Ovary (tissue), 9 donors: ENCODE measurements around the gene TACC2. TPM values are rescaled to one million over a fixed set of nuclear protein-coding genes. Genes with fewer than 3 reads are reported as not detected.
A peak's percentile ranks its signal among the peaks of the same experiment; 100 is the strongest.

Experiments used
- DNase-seq, 5 donors: peaks; one replicate each; pipeline ENCODE4 v3.0.0-alpha.2; 2019 to 2020
- H3K27ac ChIP-seq, 2 donors: fragments of 200-600 bp; one replicate each; pipeline versions ENCODE4 v1.5.1 to v1.8.0; 2019 to 2022
- H3K27me3 ChIP-seq: fragments of 200-600 bp; one replicate; pipeline ENCODE4 v1.8.0; 2022
- H3K36me3 ChIP-seq: fragments of 200-600 bp; sonication (generic); one replicate; pipeline ENCODE4 v1.5.1; 2019
- H3K4me1 ChIP-seq: one replicate; pipeline ENCODE4 v1.8.1; 2013; ENCODE audit warnings: mild to moderate bottlenecking, moderate library complexity; ENCODE audit not compliant: insufficient read depth
- H3K4me3 ChIP-seq: fragments of 200-600 bp; sonication (generic); one replicate; pipeline ENCODE4 v1.5.1; 2017
- H3K9me3 ChIP-seq, 2 donors: fragments of 200-600 bp in 1 of 2; sonication (generic) in 1 of 2; one replicate each; pipeline versions ENCODE4 v1.5.1 to v1.8.1; 2013 to 2019; ENCODE audit warnings: mild to moderate bottlenecking in 1 of 2, moderate library complexity in 1 of 2
- CTCF ChIP-seq, 3 donors: fragments of 450-650 bp in 2 of 3; fragments of 200-600 bp in 1 of 3; IDR thresholded peaks; one replicate each; pipeline versions ENCODE4 v1.5.1 to v1.8.0; 2016 to 2022; ENCODE audit warnings: antibody characterized with exemption in 3 of 3, mild to moderate bottlenecking in 1 of 3
- EP300 ChIP-seq: sonication (generic); formaldehyde crosslinking; IDR thresholded peaks from one replicate; pipeline ENCODE4 v1.6.1; 2017; ENCODE audit warnings: antibody characterized with exemption
- POLR2A ChIP-seq: fragments of 450-650 bp; IDR thresholded peaks from one replicate; pipeline ENCODE4 v1.6.1; 2017; ENCODE audit warnings: antibody characterized with exemption, mild to moderate bottlenecking, moderate library complexity
- WGBS, 3 donors: extraction: QIAGEN DNeasy Blood & Tissue Kit in 1 of 3; methylation state at CpG; one replicate each; pipeline versions ENCODE4 v1.1.5 to v1.1.7; 2013 to 2017; 5-methylcytosine and 5-hydroxymethylcytosine counted together
- intact Hi-C, 4 donors: fragments of 100-400 bp; cut with DNase I; formaldehyde crosslinking; loops; one replicate each; pipeline versions ENCODE4 v1.11.0 to v1.15.1; 2022 to 2023
- polyA plus RNA-seq, 2 donors: library from polyadenylated mRNA; stranded (reverse); fragments of 200-250 nt in 1 of 2; fragments of 350-450 nt in 1 of 2; fragmentation: Illumina TruSeq in 1 of 2; extraction: RNeasy Lipid Tissue Mini Kit (QIAGEN cat#74804) in 1 of 2; gene quantifications; one replicate each; pipeline ENCODE4 v1.2.3, GENCODE V29; 2013 to 2014
- total RNA-seq, 7 donors: library from RNA; depleted of rRNA in 2 of 7; stranded (reverse); fragments of >200 nt in 2 of 7; fragmentation: NEBNext Ultra II Directional in 3 of 7; extraction: Animal tissue kit (Norgen Biotek cat#: 25700) in 3 of 7; gene quantifications; one replicate each; pipeline versions ENCODE4 v1.1.0 to v1.2.4, GENCODE V29; 2016 to 2023
- donor health status: DM: no; HTN: no; CAD: no; lungs with moderate emphysema.
- donor health status: DM: no; HTN: no; CAD: no.
- donor health status: Bipolar disorder and iron deficiency.
- donor health status: DM: yes; HTN: yes; CAD: no.
- donor health status: DM: no; HTN: no; CAD: no.
- donor health status: DM: yes; HTN: yes; CAD: no.

TACC2 gene
- total and polyA plus RNA-seq, 9 donors, result 6.1 to 66.4 (median 14.2) TPM

DNA sequence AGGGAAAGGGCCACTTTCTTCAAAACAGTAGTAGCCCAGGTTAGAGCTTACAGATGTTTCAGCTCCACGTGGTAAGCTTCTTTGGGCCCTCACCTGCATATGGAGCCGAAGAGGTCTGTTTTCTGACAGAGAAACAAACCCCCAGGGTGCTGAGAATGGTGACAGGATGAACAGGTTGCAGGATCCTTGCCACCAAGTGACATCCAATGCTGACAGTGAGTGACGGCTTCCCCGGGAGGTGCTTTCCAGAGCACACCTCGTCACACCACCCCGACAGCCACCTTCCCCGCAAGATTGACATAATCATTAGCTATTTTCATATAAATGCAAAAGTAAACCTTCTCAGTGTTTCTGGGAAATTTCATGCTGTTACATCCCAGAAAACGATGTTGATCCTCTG is 172.8 kb downstream of the TACC2 start:
- intact Hi-C loops, result no loop called here
- H3K4me3 ChIP-seq, result no peak overlapping the region
- TF ChIP-seq CTCF (IDR thresholded peaks at IDR 0.05) (no peak), EP300 (no peak), POLR2A (no peak)
- H3K9me3 ChIP-seq, result no peaks in the 10 kb centered on the region
- H3K36me3 ChIP-seq, result no peaks in the 10 kb centered on the region
- peaks cover 4% of the 10 kb centered on the region for H3K4me1 ChIP-seq
- no peak overlapping the region for H3K27ac ChIP-seq
- H3K27me3 ChIP-seq, result no peaks in the 10 kb centered on the region
- WGBS, 3 donors, result 88 to 91% (median 90%) methylated on average over 8 of the region's 8 CpGs
- DNase-seq, result no peak

DNA sequence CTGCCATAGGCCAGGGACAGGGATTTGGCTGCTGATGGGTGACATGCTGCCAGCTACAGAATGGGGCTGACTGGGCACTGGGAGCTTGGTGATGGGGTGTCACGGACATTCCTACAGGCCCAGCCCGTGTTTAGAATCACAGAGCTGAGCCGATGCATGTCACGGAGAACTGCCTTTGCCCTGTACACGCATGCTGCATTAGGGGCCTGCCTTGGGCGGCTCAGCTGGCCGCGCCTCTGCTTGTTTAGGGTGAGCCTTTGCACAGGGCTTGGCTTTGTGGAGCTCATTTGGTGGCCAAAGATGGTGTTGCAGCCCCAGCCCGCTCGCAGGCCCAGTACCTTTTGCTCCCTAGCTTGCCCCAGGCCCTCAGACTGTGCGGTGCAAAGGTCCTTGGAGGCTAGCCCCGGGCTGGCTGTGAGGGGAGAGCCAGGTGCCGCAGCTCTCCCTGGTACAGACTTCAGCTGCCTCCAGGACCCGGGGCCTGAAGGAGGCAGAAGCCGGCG is 173.8 kb downstream of the TACC2 start:
- Histone ChIP-seq H3K4me3 (peak overlapping the region; percentile 38), H3K36me3 (no peaks in the 10 kb centered on the region), H3K9me3 (no peaks in the 10 kb centered on the region), H3K4me1 (peaks cover 4% of the 10 kb centered on the region), H3K27ac (no peak overlapping the region), H3K27me3 (no peaks in the 10 kb centered on the region)
- intact Hi-C loops, result no loop called here
- WGBS, 3 donors, result 56 to 58% (median 57%) methylated on average over 13 to 16 of the region's 16 CpGs
- TF ChIP-seq EP300 (no peak), CTCF (IDR thresholded peaks at IDR 0.05) (no peak), POLR2A (no peak)
- no peak for DNase-seq

GRCh38 chr10:122163174-122164022 is 174.4 kb downstream of the TACC2 start:
- H3K27me3 ChIP-seq, result no peaks in the 10 kb centered on the region
- DNase-seq, result peak in 1 of 5 donors; percentile 34
- intact Hi-C loops, result no loop called here
- 2 to 3% (median 3%) methylated on average over 61 to 89 of the region's 89 CpGs for WGBS, 3 donors
- peak overlapping the region; percentile 38 for H3K4me3 ChIP-seq
- H3K27ac ChIP-seq, result no peak overlapping the region
- no peaks in the 10 kb centered on the region for H3K9me3 ChIP-seq
- peaks cover 4% of the 10 kb centered on the region for H3K4me1 ChIP-seq
- TF ChIP-seq EP300 (no peak), CTCF (IDR thresholded peaks at IDR 0.05) (no peak), POLR2A (no peak)
- H3K36me3 ChIP-seq, result no peaks in the 10 kb centered on the region

DNA sequence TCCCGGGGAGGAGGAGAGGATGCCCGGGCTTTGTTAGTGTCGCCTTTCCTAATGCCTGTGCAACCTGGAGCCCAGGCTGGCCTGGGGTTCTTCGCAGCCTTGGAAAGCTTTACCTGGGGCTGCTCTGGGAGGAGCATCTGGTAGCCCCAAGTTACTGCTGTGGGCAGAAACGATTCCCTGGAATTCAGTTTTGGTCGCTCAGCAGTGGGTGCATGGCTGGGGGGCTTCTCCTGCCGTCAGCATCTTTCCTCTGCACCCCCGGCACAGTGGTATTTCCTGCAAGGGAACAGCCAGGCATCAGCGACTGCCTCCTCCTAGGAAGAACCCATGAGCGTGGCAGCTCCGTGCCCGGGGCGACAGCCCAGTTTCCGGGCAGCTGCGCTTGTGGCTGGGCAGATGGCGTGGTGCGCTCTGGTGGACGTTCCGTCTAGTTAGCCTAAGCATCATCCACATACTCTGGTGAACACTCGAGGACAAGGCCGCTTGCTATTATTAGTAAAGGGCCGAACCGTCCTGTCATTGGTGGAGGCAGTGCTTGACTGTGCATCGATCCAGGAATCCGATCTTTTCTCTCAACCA is 175.1 kb downstream of the TACC2 start:
- Histone ChIP-seq H3K27ac (no peak overlapping the region), H3K36me3 (no peaks in the 10 kb centered on the region), H3K4me1 (peaks cover 4% of the 10 kb centered on the region), H3K4me3 (peak overlapping the region; percentile 38), H3K9me3 (no peaks in the 10 kb centered on the region), H3K27me3 (no peaks in the 10 kb centered on the region)
- intact Hi-C loops, result no loop called here
- no peak for TF ChIP-seq CTCF (IDR thresholded peaks at IDR 0.05)
- TF ChIP-seq EP300, result no peak
- TF ChIP-seq POLR2A, result no peak
- WGBS, 3 donors, result 25 to 36% (median 36%) methylated on average over 15 to 25 of the region's 25 CpGs
- DNase-seq, result no peak
